Uterus (tissue), 4 donors: ENCODE results near the gene NID2. TPM values are rescaled to one million over a fixed set of nuclear protein-coding genes. Genes with fewer than 3 reads are reported as not detected.

Source experiments
- DNase-seq, 2 donors: peaks; one replicate each; pipeline ENCODE4 v3.0.0-alpha.2; 2019 to 2020
- H3K27ac ChIP-seq, 2 donors: fragments of 200-600 bp; sonication (generic); 1 replicate in 1 of 2; 2 replicates in 1 of 2; pipeline ENCODE4 v1.5.1; 2016 to 2018
- H3K27me3 ChIP-seq, 2 donors: fragments of 200-600 bp; sonication (generic); one replicate each; pipeline ENCODE4 v1.5.1; 2018 to 2019; ENCODE audit warnings: control low read depth in 1 of 2
- H3K36me3 ChIP-seq, 2 donors: fragments of 200-600 bp; sonication (generic); one replicate each; pipeline ENCODE4 v1.5.1; 2019; ENCODE audit warnings: control low read depth in 1 of 2
- H3K4me1 ChIP-seq, 2 donors: fragments of 200-600 bp; sonication (generic); one replicate each; pipeline ENCODE4 v1.5.1; 2018 to 2019; ENCODE audit warnings: control low read depth in 1 of 2
- H3K4me3 ChIP-seq, 2 donors: fragments of 200-600 bp; sonication (generic); 1 replicate in 1 of 2; 2 replicates in 1 of 2; pipeline ENCODE4 v1.5.1; 2018 to 2019; ENCODE audit warnings: mild to moderate bottlenecking in 1 of 2
- H3K9me3 ChIP-seq, 2 donors: fragments of 200-600 bp; sonication (generic); one replicate each; pipeline ENCODE4 v1.5.1; 2019; ENCODE audit warnings: control low read depth in 1 of 2
- POLR2A ChIP-seq, 2 donors: fragments of 450-650 bp; IDR thresholded peaks; one replicate each; pipeline ENCODE4 v1.6.1; 2016; ENCODE audit warnings: antibody characterized with exemption in 2 of 2, mild to moderate bottlenecking in 1 of 2, moderate library complexity in 1 of 2
- intact Hi-C: fragments of 100-400 bp; cut with DNase I; formaldehyde crosslinking; loops from one replicate; pipeline ENCODE4 v1.15.1; 2023; ENCODE audit warnings: low total_unique reads
- total RNA-seq, 4 donors: library from RNA; depleted of rRNA in 3 of 4; stranded (reverse); fragments of >200 nt in 3 of 4; gene quantifications; one replicate each; pipeline versions ENCODE4 v1.1.0 to v1.2.4, GENCODE V29; 2014 to 2023
- TF ChIP-seq, protein P1 (sequence below), 4 experiments: fragments of 200-600 bp in 2 of 4; fragments of 450-650 bp in 2 of 4; sonication (generic) in 2 of 4; IDR thresholded peaks; one replicate each; pipeline ENCODE4 v1.5.1; 2016 to 2019; ENCODE audit warnings: antibody characterized with exemption in 4 of 4, mild to moderate bottlenecking in 2 of 4, moderate library complexity in 1 of 4
- donor health status: DM: yes; HTN: yes; CAD: no.

Gene NID2
- total RNA-seq, 4 donors from 2014 or later, result 8.2 to 92.6 (median 32.4) TPM

DNA sequence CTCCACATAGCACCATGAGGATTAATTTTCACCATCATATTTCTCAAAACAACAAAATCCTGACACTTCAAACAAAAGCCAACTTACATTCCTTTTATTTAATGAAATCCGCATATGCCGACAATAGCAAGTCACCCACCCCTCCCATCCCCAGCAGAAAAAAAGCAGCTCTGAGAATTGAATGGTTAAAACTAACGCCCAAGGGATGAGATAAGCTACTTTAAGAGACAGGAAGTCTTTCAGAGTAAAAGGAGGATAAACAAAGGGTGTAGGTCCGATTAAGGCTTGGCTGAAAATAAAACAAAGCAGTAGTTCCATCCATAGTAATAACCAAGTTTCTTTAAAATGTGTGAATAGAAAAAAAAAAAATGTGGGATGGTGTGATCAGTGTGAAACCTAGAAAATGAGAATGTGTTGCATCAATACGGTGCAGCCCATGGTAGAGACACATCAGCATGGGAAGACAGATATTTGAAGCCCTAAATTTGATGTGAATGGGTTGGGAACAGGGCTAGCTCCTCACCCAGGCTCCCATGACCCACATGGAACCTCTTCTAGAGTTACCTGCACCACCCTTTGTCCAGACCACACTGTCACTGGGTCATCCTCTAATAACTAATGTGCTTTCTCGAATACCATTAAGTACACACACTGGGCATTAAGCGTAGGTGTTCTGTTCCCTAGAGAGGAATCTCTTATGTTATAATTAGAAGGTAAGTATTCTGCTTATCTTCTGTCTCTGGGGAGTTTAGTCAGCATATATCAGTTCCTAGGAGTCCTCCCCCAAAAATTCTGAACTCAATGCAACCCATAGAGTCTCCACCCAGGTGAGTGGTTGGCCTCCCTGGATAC lies 47.8 kb downstream of the NID2 start:
- no peak for DNase-seq
- intact Hi-C loops, result no loop called here
- TF ChIP-seq POLR2A (IDR thresholded peaks at IDR 0.05), result no peak
- TF ChIP-seq, protein P1, sequence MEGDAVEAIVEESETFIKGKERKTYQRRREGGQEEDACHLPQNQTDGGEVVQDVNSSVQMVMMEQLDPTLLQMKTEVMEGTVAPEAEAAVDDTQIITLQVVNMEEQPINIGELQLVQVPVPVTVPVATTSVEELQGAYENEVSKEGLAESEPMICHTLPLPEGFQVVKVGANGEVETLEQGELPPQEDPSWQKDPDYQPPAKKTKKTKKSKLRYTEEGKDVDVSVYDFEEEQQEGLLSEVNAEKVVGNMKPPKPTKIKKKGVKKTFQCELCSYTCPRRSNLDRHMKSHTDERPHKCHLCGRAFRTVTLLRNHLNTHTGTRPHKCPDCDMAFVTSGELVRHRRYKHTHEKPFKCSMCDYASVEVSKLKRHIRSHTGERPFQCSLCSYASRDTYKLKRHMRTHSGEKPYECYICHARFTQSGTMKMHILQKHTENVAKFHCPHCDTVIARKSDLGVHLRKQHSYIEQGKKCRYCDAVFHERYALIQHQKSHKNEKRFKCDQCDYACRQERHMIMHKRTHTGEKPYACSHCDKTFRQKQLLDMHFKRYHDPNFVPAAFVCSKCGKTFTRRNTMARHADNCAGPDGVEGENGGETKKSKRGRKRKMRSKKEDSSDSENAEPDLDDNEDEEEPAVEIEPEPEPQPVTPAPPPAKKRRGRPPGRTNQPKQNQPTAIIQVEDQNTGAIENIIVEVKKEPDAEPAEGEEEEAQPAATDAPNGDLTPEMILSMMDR (IDR thresholded peaks at IDR 0.05), result no peak
- Histone ChIP-seq H3K4me3 (no peak overlapping the region), H3K36me3 (no peaks in the 10 kb centered on the region), H3K9me3 (no peaks in the 10 kb centered on the region), H3K27ac (no peak overlapping the region), H3K4me1 (no peaks in the 10 kb centered on the region), H3K27me3 (no peaks in the 10 kb centered on the region)

DNA sequence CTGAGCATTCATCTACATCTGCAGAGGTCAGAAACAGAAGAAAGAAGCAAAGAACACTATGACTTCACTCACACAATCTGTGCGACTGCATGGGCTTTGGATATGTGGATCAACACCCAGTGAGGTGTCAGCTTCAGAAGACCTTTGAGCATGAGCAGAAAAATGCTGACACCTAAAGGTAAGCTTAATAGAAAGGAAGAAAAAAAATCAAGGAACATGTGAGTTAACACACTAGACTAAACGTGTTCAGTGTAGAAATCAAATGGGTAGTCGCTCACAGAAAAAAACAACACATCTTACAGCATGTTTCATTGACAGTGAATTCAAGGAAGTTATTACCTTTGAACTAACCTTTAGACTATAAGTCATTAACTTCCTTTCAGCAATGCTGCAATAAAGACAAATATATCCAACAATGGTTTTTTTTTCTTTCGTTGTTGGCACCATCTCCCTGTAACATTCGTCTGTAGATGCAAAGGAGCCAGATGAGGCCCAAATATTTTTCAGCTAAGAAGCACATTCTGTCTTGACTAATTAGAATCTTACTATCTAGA lies 48.6 kb downstream of the NID2 start:
- Histone ChIP-seq H3K4me1 (no peaks in the 10 kb centered on the region), H3K36me3 (no peaks in the 10 kb centered on the region), H3K27ac (no peak overlapping the region), H3K9me3 (no peaks in the 10 kb centered on the region), H3K4me3 (no peak overlapping the region), H3K27me3 (no peaks in the 10 kb centered on the region)
- TF ChIP-seq POLR2A (IDR thresholded peaks at IDR 0.05), result no peak
- TF ChIP-seq, protein P1 (IDR thresholded peaks at IDR 0.05), result no peak
- DNase-seq, result no peak
- intact Hi-C loops, result no loop called here

DNA sequence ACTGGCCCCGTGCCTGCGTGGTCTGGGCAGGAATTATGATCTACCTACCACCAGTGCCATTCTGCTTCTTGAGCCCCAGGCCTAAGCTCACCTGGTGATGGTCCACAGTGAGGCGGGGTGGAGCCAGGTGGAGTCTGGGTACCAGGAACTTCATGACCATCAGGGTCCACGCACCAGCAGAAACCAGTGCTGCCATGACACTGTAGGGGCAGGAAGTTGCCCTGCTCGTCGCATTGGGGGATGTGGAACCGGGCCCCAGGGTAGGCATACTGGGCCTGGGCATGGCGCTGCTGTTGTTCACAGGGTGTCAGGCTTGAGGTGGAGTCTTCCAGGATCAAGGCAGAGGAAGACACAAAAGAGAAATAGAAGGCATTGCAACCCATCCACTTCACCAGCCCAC lies 49.9 kb downstream of the NID2 start:
- H3K36me3 ChIP-seq, result no peaks in the 10 kb centered on the region
- H3K9me3 ChIP-seq, result no peaks in the 10 kb centered on the region
- no peak overlapping the region for H3K4me3 ChIP-seq
- intact Hi-C loops, result no loop called here
- H3K4me1 ChIP-seq, result no peaks in the 10 kb centered on the region
- no peak overlapping the region for H3K27ac ChIP-seq
- H3K27me3 ChIP-seq, result no peaks in the 10 kb centered on the region
- TF ChIP-seq POLR2A (IDR thresholded peaks at IDR 0.05), result no peak
- TF ChIP-seq, protein P1 (IDR thresholded peaks at IDR 0.05), result no peak
- no peak for DNase-seq

DNA sequence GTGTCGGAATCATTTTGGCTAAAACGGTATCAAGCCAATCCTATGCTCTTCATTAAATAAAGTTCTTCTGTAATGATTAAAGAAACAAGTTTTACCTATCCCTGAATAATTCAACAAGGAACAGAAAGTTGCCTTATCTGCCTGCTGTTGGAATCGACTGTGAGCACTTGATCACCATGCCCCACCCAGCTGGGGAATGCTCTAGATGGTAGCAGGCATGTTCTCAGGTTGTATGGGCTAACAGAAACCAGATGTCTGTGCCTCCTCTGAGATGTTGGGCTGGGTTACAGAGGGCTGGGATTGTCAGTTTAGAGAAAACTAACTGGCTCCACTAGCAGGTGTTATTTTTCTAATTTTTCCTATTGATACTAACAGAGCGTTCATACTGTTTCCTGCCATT lies 50.6 kb downstream of the NID2 start:
- no peaks in the 10 kb centered on the region for H3K9me3 ChIP-seq
- no peak overlapping the region for H3K27ac ChIP-seq
- no peaks in the 10 kb centered on the region for H3K4me1 ChIP-seq
- H3K4me3 ChIP-seq, result no peak overlapping the region
- no peaks in the 10 kb centered on the region for H3K27me3 ChIP-seq
- no peaks in the 10 kb centered on the region for H3K36me3 ChIP-seq
- intact Hi-C loops, result no loop called here
- TF ChIP-seq POLR2A (IDR thresholded peaks at IDR 0.05), result no peak
- TF ChIP-seq, protein P1 (IDR thresholded peaks at IDR 0.05), result no peak
- no peak for DNase-seq

- H3K27me3 ChIP-seq, result no peaks in the 10 kb centered on the region
- no peaks in the 10 kb centered on the region for H3K4me1 ChIP-seq
- no peak overlapping the region for H3K27ac ChIP-seq
- no peaks in the 10 kb centered on the region for H3K36me3 ChIP-seq
- H3K4me3 ChIP-seq, result no peak overlapping the region
- H3K9me3 ChIP-seq, result no peaks in the 10 kb centered on the region
- intact Hi-C loops, result no loop called here
- TF ChIP-seq POLR2A (IDR thresholded peaks at IDR 0.05), result no peak
- TF ChIP-seq, protein P1 (IDR thresholded peaks at IDR 0.05), result peak in 2 of 4 experiments; percentile 8 to 15
- no peak for DNase-seq
These were observed 53.3 kb downstream of the NID2 start for GRCh38 chr14:52015411-52016030.
